Measurements from ENCODE around the gene GSN.

The GSN gene

DNA sequence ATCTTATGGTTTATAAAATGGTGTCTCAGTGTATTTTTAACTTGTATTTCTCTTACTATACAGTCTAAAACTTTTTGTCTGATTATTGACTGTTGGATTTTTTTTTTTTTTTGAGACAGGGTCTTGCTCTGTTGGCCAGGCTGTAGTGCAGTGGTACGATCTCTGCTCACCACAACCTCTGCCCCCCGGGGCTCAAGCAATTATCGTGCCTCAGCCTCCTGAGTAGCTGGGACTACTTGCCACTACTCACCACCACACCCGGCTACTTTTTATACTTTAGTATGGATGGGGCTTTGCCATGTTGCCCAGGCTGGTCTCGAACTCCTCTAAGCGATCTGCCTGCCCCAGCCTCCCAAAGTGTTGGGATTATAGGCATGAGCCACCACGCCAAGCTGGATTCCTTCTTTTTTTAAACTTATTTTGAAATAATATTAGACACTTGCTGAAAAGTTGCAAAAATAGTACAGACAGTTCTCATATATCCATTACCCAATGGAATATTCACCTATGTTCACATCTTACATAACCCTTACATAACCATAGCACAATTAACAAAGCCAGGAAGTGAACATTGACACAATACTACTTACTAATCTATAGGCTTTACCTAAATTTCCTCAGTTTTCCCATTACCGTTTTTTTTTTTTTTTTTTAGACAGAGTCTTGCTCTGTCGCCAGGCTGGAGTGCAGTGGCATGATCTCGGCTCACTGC, 54.9 kb downstream of the GSN start:
- no peak for DNase-seq (ENCODE audit: low read depth in 1 of 2, low spot score in 1 of 2)

- DNase-seq (ENCODE audit: low read depth in 1 of 2, low spot score in 1 of 2) = no peak
These were observed 55.6 kb downstream of the GSN start for GRCh38 chr9:121323449-121324151.

- no peak for DNase-seq (ENCODE audit: low read depth in 1 of 2, low spot score in 1 of 2)
These were observed 56.4 kb downstream of the GSN start for GRCh38 chr9:121324316-121324715.

DNA sequence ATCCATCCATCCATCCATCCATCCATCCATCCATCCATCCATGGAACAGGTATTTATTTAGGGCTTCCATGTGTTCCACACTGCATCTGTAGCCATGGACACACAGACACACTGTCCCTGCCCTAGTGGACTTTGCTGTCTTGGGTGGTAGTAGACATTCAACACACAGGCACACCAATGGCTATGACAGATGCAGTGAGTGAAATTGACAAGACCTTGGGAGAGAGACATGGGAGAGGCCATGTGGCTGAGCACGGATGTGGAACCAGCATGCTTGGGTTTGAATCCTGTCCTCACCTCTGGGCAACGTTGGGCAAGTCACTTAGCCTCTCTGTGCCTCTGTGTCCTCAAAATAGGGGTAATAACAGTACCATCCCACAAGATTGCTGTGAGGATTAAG, 56.8 kb downstream of the GSN start:
- DNase-seq (ENCODE audit: low read depth in 1 of 2, low spot score in 1 of 2) = no peak

GRCh38 chr9:121325387-121325786, 57.4 kb downstream of the GSN start:
- no peak for DNase-seq (ENCODE audit: low read depth in 1 of 2, low spot score in 1 of 2)

DNA sequence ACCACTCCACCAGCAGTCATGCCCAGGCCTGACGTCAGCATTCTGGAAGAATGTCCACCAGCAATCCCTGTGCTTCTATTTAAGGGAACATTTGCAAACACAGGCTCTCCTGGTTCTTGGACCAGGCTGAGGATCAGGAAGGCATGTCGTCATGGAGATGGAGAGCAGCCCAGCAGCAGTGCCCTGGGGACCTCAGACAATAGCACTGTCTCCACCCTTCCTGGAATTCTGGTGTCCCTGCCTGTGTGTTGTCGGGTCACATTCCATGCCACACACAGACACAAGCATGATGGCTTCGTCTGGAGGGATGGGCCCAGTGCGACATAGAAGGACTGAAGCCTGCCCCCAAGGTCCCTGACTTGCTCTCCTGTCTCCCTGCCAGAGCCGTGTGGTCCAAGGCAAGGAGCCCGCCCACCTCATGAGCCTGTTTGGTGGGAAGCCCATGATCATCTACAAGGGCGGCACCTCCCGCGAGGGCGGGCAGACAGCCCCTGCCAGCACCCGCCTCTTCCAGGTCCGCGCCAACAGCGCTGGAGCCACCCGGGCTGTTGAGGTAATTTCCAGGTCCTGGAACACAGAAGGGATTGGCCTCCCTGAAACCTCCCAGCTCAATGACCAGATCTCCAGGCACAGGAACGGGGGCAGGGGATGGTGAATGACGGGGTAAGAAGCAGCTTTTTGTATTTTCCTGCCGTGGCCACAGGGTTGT, 58.3 kb downstream of the GSN start:
- DNase-seq (ENCODE audit: low read depth in 1 of 2, low spot score in 1 of 2) = no peak

- DNase-seq (ENCODE audit: low read depth in 1 of 2, low spot score in 1 of 2) = no peak
These were observed 59.1 kb downstream of the GSN start for GRCh38 chr9:121326901-121327613.

GRCh38 chr9:121328476-121328875, 60.5 kb downstream of the GSN start:
- no peak for DNase-seq (ENCODE audit: low read depth in 1 of 2, low spot score in 1 of 2)

- no peak for DNase-seq (ENCODE audit: low read depth in 1 of 2, low spot score in 1 of 2)
These were observed 61.1 kb downstream of the GSN start for GRCh38 chr9:121328876-121329681.

GRCh38 chr9:121331549-121331948, 63.6 kb downstream of the GSN start:
- DNase-seq (ENCODE audit: low read depth in 1 of 2, low spot score in 1 of 2) = no peak

- DNase-seq (ENCODE audit: low read depth in 1 of 2, low spot score in 1 of 2) = no peak
These were observed 64.2 kb downstream of the GSN start for GRCh38 chr9:121331992-121332685.

GRCh38 chr9:121333950-121334773, 66.2 kb downstream of the GSN start:
- no peak for DNase-seq (ENCODE audit: low read depth in 1 of 2, low spot score in 1 of 2)

DNA sequence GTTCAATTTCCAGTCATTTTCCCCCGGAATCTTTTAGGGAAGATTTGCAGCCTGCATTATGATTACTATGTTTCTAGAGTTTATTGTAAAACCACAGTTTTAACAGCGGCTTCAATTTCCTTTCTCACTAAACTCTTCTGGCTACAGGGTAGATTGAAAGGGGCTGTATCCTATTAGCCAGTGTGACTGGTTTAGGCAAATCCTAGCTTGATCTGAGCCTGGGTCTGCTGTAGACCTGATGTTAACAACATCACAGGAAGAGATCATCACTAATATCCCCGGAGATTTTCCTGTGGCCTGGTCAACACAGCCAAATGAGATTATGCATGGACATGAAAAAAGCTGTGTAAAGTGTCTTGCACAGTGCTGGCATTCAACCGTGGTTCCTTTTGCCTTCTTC, 68.7 kb downstream of the GSN start:
- no peak for DNase-seq (ENCODE audit: low read depth in 1 of 2, low spot score in 1 of 2)

GRCh38 chr9:121339437-121339836, 71.5 kb downstream of the GSN start:
- no peak for DNase-seq (ENCODE audit: low read depth in 1 of 2, low spot score in 1 of 2)

DNA sequence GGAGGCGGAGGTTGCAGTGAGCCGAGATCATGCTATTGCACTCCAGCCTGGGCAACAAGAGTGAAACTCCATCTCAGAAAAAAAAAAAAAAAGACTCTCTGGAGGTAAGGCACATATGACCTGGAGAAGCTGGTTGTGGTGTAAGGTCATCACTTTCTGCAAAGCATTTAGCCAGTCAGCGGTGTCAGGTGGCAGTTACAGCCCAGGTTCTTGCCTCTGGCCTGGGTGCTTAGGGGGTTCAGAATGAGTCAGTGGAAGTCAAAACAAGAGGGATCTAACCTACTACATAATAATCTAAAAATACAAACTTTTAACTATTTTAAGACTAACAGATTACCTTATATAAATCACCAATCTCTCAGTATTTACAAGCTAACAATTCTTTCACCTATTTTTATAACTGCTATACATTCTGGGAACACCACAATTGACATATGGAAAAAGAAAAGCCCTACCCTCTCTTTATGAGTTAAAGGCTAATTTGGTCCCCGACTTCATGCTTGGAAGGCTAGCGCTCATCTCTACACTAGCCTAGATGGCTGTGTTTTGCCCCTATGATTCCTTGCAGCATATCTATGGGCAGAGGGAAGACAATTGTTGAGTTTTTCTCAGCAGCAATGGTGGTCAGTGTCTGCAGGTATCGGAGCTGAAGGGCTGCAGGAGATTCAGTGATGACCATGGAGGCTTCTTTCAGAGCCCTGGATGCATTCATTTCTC, 72.9 kb downstream of the GSN start:
- no peak for DNase-seq (ENCODE audit: low read depth in 1 of 2, low spot score in 1 of 2)

GRCh38 chr9:121344184-121344583, 76.2 kb downstream of the GSN start:
- no peak for DNase-seq (ENCODE audit: low read depth in 1 of 2, low spot score in 1 of 2)

DNA sequence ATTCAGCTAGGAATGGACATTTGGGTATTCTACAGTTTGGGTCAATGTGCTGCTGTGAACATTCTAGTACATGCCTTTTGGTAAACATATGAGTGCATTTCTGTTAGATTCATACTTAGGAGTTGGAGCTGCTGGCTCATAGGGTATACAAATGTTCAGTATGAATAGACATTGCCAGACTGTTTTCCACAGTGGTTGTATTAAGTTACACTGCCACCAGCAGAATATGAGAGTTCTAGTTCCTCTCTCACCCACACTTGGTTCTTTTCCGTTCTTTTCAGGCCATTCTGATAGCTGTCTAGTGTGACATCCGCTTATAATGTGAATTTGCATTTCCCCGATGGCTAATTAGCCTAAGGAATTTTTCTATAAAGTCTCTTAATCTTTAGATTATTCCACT, 77.1 kb downstream of the GSN start:
- no peak for DNase-seq (ENCODE audit: low read depth in 1 of 2, low spot score in 1 of 2)

DNA sequence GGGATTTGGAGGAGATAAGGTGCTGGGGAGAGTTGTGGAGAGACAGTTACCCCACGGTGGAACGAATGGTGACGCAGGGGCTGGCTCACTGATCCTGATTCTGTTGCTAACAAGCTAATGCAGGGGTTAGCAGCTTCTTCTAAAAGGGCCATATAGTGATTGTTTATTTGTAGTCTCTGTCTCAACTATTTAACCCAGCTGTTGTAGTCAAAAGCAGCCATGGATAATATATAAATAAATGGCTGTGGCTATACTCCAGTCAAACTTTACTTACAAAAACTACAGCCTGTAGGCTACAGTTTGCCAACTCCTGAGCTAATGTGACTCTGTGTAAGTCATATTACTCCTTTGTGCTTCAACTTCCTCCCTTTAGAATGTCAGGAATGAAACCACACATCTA, 80.3 kb downstream of the GSN start:
- no peak for DNase-seq (ENCODE audit: low read depth in 1 of 2, low spot score in 1 of 2)

DNA sequence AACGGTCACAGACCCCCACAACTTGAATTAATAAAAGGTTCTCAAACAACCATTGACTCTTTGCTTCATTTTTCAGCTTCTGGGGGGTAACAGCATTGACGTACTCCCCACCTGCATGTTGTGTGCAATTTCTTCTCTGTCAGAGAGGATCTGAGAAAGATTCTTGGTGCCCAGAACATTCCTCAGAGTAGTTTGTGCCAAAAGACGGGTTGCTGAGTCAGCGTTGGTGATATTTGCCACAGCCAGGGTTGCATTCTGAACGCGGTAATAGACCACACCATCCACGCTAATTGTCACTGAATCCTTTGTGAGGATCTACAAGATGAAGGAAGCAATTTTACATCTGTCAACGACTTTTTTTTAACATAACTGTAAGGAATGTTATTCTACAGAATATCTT, 81.0 kb downstream of the GSN start:
- DNase-seq (ENCODE audit: low read depth in 1 of 2, low spot score in 1 of 2) = no peak
